Measurements from ENCODE around the gene MORN1.

MORN1 gene

DNA sequence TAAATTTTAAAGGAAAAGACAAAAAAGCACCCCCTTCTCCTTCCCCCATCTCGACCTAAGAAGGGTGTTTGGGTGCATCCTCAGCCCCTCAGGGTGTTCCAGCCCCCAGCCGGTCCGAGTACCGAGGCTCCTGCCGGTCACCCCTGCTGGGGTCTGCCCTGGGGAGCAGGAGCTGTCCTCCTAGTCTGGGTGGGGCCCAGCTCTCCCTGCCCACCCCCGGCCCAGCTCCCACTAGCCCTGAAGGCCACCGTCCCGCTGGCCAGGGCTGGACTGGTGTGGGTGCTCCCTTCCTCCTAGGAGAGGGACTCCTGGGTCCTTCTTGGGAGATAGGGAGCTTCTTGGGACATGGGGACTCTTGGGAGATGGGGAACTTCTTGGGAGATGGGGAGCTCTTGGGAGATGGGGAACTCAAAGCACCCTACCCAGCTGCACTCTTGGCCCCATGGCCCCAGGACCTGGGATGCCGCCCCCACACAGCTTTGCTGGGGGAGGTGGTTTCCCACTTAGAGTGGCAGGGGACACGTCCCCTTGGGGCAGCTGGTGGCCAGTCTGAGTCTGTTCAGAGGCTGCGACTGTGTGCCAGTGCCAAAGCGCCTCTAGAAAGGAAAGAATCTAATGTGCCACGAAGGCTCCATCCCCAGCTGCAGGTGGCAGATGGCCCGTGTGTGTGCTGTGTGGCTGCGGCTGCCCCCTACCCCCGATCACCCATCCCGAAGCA is 44.5 kb downstream of the MORN1 start:
- Histone ChIP-seq H3K4me1 (ENCODE audit: control insufficient read depth, low read length) (no peaks in the 10 kb centered on the region), H3K27ac (ENCODE audit: low read depth, low read length) (no peak overlapping the region), H4K20me1 (ENCODE audit: control insufficient read depth, insufficient read depth, low read depth, low read length) (no peaks in the 10 kb centered on the region), H3K4me3 (ENCODE audit: low read length) (no peak overlapping the region), H3K36me3 (ENCODE audit: control insufficient read depth, low read length) (no peaks in the 10 kb centered on the region), H3K27me3 (ENCODE audit: control insufficient read depth, low read length) (no peaks in the 10 kb centered on the region), H3F3A (ENCODE audit: control insufficient read depth, insufficient read depth) (no peaks in the 10 kb centered on the region; the same call in 1 of the 2 replicates), H3K9me3 (ENCODE audit: control insufficient read depth, insufficient read depth, low read length) (no peaks in the 10 kb centered on the region), H3K4me2 (ENCODE audit: low read length) (no peak overlapping the region), H3K9me2 (replicated peaks; ENCODE audit: control insufficient read depth, low read length) (no peaks in the 10 kb centered on the region), H3K79me2 (ENCODE audit: control insufficient read depth, low read length) (no peaks in the 10 kb centered on the region)
- TF ChIP-seq, protein P1, sequence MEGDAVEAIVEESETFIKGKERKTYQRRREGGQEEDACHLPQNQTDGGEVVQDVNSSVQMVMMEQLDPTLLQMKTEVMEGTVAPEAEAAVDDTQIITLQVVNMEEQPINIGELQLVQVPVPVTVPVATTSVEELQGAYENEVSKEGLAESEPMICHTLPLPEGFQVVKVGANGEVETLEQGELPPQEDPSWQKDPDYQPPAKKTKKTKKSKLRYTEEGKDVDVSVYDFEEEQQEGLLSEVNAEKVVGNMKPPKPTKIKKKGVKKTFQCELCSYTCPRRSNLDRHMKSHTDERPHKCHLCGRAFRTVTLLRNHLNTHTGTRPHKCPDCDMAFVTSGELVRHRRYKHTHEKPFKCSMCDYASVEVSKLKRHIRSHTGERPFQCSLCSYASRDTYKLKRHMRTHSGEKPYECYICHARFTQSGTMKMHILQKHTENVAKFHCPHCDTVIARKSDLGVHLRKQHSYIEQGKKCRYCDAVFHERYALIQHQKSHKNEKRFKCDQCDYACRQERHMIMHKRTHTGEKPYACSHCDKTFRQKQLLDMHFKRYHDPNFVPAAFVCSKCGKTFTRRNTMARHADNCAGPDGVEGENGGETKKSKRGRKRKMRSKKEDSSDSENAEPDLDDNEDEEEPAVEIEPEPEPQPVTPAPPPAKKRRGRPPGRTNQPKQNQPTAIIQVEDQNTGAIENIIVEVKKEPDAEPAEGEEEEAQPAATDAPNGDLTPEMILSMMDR (IDR thresholded peaks at IDR 0.05; ENCODE audit: low read depth, low read length, poor library complexity, severe bottlenecking) = no peak
- TF ChIP-seq EZH2phosphoT487 (IDR thresholded peaks at IDR 0.05; ENCODE audit: borderline replicate concordance, low read length) = no peak

DNA sequence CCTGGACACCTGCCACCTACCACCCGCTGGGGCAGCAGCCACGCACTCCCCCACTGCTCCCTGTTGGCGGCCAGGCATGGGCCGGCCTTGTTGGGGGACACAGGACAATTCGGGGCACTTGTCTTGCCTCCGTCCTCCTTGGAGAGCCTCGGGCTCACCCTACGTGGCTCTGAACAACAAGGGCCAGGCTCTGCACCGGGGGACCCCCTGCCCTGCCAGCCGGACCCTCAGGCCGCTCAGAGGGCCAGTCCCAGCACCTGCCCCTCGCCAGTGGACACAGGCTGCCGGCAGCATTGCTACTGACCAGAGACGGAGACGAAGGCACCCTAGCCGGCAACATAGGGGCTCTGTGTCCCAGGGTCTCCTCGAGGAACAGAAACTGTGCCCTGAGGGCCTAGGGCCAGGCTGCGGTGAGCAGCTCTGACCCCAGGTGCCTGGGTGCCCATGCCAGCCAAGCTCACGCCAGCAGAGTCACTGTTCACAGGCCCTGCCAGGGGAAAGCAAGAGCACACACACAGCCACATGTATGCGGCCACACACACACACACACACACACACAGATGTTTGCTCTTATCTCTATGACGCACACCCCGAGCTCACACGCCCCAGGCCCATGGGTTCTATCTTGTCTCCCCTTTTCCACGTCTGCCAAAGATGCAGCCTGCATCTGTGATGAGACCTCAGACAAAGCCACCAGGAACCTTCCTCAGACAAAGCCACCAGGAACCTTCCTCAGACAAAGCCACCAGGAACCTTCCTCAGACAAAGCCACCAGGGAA is 45.9 kb downstream of the MORN1 start:
- Histone ChIP-seq H3K27ac (ENCODE audit: low read depth, low read length) (no peak overlapping the region), H4K20me1 (ENCODE audit: control insufficient read depth, insufficient read depth, low read depth, low read length) (no peaks in the 10 kb centered on the region), H3K9me3 (ENCODE audit: control insufficient read depth, insufficient read depth, low read length) (no peaks in the 10 kb centered on the region), H3K4me1 (ENCODE audit: control insufficient read depth, low read length) (no peaks in the 10 kb centered on the region), H3K4me2 (ENCODE audit: low read length) (no peak overlapping the region), H3K27me3 (ENCODE audit: control insufficient read depth, low read length) (no peaks in the 10 kb centered on the region), H3K4me3 (ENCODE audit: low read length) (no peak overlapping the region), H3K79me2 (ENCODE audit: control insufficient read depth, low read length) (no peaks in the 10 kb centered on the region), H3F3A (ENCODE audit: control insufficient read depth, insufficient read depth) (no peaks in the 10 kb centered on the region; the same call in 1 of the 2 replicates), H3K36me3 (ENCODE audit: control insufficient read depth, low read length) (no peaks in the 10 kb centered on the region), H3K9me2 (replicated peaks; ENCODE audit: control insufficient read depth, low read length) (no peaks in the 10 kb centered on the region)
- TF ChIP-seq, protein P1 (IDR thresholded peaks at IDR 0.05; ENCODE audit: low read depth, low read length, poor library complexity, severe bottlenecking) = no peak
- TF ChIP-seq EZH2phosphoT487 (IDR thresholded peaks at IDR 0.05; ENCODE audit: borderline replicate concordance, low read length) = no peak

DNA sequence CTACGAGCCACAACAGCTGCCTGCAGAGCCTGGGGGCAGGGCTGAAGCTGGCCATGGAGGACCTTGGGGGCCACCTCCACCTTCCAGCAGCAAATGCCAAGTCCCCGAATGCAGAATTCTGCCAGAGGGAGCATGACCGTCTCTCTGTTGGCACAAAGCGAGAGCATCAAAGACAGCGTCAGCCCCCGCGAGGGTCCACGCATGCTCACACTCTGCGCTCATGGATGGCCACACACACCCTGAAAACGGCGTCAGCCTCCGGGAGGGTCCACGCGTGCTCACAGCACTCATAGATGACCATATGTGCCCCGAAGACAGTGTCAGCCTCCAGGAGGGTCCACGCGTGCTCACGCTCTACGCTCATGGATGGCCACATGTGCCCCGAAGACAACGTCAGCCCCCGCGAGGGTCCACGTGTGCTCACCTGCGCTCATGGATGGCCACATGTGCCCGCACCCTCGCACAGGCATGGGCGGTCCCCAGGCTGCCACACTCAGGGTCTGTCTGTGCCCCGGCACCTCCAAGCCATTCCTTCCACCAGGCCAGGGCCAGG is 46.5 kb downstream of the MORN1 start:
- no peaks in the 10 kb centered on the region for H3K9me2 ChIP-seq (replicated peaks; ENCODE audit: control insufficient read depth, low read length)
- H4K20me1 ChIP-seq (ENCODE audit: control insufficient read depth, insufficient read depth, low read depth, low read length) = no peaks in the 10 kb centered on the region
- no peak for TF ChIP-seq EZH2phosphoT487 (IDR thresholded peaks at IDR 0.05; ENCODE audit: borderline replicate concordance, low read length)
- TF ChIP-seq, protein P1 (IDR thresholded peaks at IDR 0.05; ENCODE audit: low read depth, low read length, poor library complexity, severe bottlenecking) = no peak
- H3K9me3 ChIP-seq (ENCODE audit: control insufficient read depth, insufficient read depth, low read length) = no peaks in the 10 kb centered on the region
- no peak overlapping the region for H3K4me2 ChIP-seq (ENCODE audit: low read length)
- H3K27ac ChIP-seq (ENCODE audit: low read depth, low read length) = no peak overlapping the region
- H3K79me2 ChIP-seq (ENCODE audit: control insufficient read depth, low read length) = no peaks in the 10 kb centered on the region
- H3K4me3 ChIP-seq (ENCODE audit: low read length) = no peak overlapping the region
- H3F3A ChIP-seq (ENCODE audit: control insufficient read depth, insufficient read depth) = no peaks in the 10 kb centered on the region
- H3K36me3 ChIP-seq (ENCODE audit: control insufficient read depth, low read length) = no peaks in the 10 kb centered on the region
- H3K27me3 ChIP-seq (ENCODE audit: control insufficient read depth, low read length) = no peaks in the 10 kb centered on the region
- H3K4me1 ChIP-seq (ENCODE audit: control insufficient read depth, low read length) = no peaks in the 10 kb centered on the region
